ENCODE results near the gene L3MBTL4. TPM values are rescaled to one million over a fixed set of nuclear protein-coding genes. Genes with fewer than 3 reads are reported as not detected.

The L3MBTL4 gene
- total RNA-seq, 6 experiments from 2014 or later, result 8.2 to 16.0 (median 11.3) TPM

DNA sequence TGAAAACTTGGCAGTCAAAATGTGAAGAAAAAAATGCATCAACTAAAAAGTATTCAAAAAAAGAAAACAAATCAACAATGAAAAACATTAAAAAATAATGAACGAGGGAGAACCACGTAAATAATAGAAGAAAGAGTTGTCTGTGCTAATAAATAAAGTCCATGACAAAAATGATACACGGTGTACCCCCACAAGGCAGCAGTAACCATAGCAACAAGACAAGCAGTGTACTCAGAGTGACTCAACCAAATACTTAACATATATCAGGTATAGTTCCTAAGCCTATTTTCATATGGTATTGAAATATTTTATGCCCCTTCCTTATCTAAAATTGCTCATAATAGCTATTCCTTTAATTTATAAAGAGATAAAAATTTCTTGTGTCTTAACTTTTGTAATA, 357.1 kb downstream of the L3MBTL4 start:
- 74% methylated on average over 3 of the region's 3 CpGs for WGBS (ENCODE audit: insufficient coverage, low coverage, low lambda C conversion rate, missing lambda C conversion rate)
- intact Hi-C loops (cut with DNase I), result no loop called here
- no peak for TF ChIP-seq POLR2A (IDR thresholded peaks at IDR 0.05)
- H3K27me3 ChIP-seq, result no peaks in the 10 kb centered on the region
- ATAC-seq (no peak), DNase-seq (no peak)
- peaks cover 0 to 7% (median 0%) of the 10 kb centered on the region in 4 donors for H3K4me1 ChIP-seq
- no peak overlapping the region for H3K4me3 ChIP-seq
- H3K36me3 ChIP-seq, result no peaks in the 10 kb centered on the region
- no peak overlapping the region for H3K27ac ChIP-seq
- no peaks in the 10 kb centered on the region for H3K9me3 ChIP-seq

DNA sequence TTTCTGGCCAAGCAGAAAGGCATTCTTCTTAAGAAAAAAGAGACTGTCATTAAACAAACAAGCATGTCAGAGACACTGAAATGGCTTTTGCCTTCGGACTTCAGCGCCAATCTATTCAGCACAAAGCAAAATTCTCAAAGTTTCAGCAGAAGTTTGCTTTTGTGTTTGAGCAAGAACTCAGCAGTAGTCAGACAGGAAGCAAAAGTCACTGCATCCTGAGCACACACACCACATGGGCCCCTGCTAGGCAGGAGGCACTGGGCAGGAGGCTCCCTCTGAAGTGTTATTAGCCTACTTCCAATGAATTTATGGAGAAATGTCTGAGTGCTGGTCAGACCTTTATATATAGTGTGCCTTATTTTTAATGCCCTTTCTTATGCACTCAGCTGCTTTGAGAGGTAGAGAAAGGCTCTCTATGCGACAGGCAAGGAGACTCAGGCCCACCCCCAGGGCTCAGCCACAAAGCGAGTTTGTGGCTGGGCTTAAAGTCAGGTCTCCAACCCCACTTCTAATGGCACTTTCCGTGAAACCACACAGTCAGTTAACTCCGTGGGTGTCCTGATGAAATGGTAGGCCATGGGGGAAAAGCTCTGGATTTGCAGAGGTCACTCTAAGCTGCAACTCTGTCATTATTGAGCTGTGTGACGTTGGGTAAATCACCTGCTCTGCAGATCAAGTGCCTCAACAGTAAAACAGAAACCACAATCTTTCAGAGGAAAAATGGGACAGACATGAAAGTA, 358.4 kb downstream of the L3MBTL4 start:
- H3K4me1 ChIP-seq, result peaks cover 0 to 16% (median 0%) of the 10 kb centered on the region in 4 donors
- no peaks in the 10 kb centered on the region for H3K27me3 ChIP-seq
- 45% methylated on average over 7 of the region's 7 CpGs for WGBS (ENCODE audit: insufficient coverage, low coverage, low lambda C conversion rate, missing lambda C conversion rate)
- no peaks in the 10 kb centered on the region for H3K36me3 ChIP-seq
- H3K9me3 ChIP-seq, result no peaks in the 10 kb centered on the region
- H3K27ac ChIP-seq, result peak overlapping the region in 2 of 3 donors; percentile 1 to 9
- no peak overlapping the region for H3K4me3 ChIP-seq
- intact Hi-C loops (cut with DNase I), result no loop called here
- no peak for DNase-seq
- TF ChIP-seq, protein P1, sequence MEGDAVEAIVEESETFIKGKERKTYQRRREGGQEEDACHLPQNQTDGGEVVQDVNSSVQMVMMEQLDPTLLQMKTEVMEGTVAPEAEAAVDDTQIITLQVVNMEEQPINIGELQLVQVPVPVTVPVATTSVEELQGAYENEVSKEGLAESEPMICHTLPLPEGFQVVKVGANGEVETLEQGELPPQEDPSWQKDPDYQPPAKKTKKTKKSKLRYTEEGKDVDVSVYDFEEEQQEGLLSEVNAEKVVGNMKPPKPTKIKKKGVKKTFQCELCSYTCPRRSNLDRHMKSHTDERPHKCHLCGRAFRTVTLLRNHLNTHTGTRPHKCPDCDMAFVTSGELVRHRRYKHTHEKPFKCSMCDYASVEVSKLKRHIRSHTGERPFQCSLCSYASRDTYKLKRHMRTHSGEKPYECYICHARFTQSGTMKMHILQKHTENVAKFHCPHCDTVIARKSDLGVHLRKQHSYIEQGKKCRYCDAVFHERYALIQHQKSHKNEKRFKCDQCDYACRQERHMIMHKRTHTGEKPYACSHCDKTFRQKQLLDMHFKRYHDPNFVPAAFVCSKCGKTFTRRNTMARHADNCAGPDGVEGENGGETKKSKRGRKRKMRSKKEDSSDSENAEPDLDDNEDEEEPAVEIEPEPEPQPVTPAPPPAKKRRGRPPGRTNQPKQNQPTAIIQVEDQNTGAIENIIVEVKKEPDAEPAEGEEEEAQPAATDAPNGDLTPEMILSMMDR (IDR thresholded peaks at IDR 0.05), result no peak
- TF ChIP-seq POLR2A (IDR thresholded peaks at IDR 0.05), result no peak
- ATAC-seq, result peak in 2 of 4 donors; percentile 20 to 23

DNA sequence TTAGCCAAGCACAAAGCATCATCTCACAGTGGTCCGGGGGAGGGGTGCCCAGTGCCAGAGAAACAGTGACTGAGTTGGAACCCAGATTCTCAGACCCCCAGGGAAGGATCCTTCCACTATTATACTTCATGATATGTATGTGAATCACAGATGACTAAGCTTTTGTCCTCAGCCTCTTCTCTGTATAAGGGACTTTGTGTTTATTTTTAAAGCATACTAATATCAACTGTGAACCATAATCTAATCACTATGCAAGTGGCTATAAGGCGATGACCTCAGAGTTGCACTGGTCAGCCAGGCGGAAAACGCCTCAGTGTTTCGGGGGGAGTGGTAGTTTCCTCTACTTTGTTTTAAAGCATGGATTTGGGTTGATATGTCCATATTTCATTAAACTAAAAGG, 359.0 kb downstream of the L3MBTL4 start:
- intact Hi-C loops (cut with DNase I), result no loop called here
- peak in 1 of 4 donors; percentile 16 for ATAC-seq
- Histone ChIP-seq H3K4me1 (peaks cover 0 to 16% (median 0%) of the 10 kb centered on the region in 4 donors), H3K27me3 (no peaks in the 10 kb centered on the region), H3K36me3 (no peaks in the 10 kb centered on the region), H3K9me3 (no peaks in the 10 kb centered on the region), H3K4me3 (no peak overlapping the region), H3K27ac (no peak overlapping the region)
- DNase-seq, result no peak
- 72% methylated on average over 5 of the region's 5 CpGs for WGBS (ENCODE audit: insufficient coverage, low coverage, low lambda C conversion rate, missing lambda C conversion rate)
- no peak for TF ChIP-seq POLR2A (IDR thresholded peaks at IDR 0.05)
- TF ChIP-seq, protein P1 (IDR thresholded peaks at IDR 0.05), result no peak

DNA sequence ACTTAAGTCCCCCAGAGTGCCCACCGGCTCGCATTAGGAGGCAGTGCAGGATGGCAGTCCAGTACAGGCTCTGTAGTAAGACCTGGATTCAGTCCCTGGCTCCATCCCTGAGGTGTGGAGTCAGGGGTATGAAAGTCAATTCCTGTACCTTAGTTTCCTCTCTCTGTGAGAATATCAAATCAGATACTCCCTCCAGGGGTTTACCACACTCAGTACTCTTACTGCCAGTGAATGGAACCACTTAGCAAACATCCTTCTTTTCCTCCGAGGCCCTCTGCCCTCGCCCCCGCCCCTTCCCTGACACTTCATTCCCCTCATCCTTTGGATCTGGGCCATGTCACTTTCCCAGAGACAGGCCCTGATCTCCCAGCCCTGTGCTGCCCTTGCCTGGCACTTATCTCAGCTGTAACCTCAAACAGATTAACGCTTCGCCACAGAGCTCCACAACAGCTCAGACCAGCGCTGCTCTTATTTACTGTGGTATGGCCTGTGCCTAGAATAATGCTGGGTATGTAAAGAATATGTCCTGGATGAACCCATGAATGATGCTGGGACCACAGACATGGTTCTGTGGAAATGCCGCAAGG, 360.4 kb downstream of the L3MBTL4 start:
- ATAC-seq, result no peak
- no peaks in the 10 kb centered on the region for H3K9me3 ChIP-seq

More for the DNA sequence above, 360.4 kb downstream of the L3MBTL4 start:
- peak overlapping the region in 1 of 3 donors; percentile 1 for H3K27ac ChIP-seq
- intact Hi-C loops (cut with DNase I), result no loop called here
- no peak for DNase-seq
- H3K36me3 ChIP-seq, result no peaks in the 10 kb centered on the region
- no peak overlapping the region for H3K4me3 ChIP-seq
- no peaks in the 10 kb centered on the region for H3K27me3 ChIP-seq
- 83% methylated on average over 4 of the region's 9 CpGs for WGBS (ENCODE audit: insufficient coverage, low coverage, low lambda C conversion rate, missing lambda C conversion rate)
- TF ChIP-seq, protein P1 (IDR thresholded peaks at IDR 0.05), result no peak
- TF ChIP-seq POLR2A (IDR thresholded peaks at IDR 0.05), result no peak
- H3K4me1 ChIP-seq, result peaks cover 0 to 16% (median 0%) of the 10 kb centered on the region in 4 donors
